Uterus (tissue), 4 donors: ENCODE results near the gene CKS1B. TPM values are rescaled to one million over a fixed set of nuclear protein-coding genes. Genes with fewer than 3 reads are reported as not detected.

Experiments used
- DNase-seq, 2 donors: peaks; one replicate each; pipeline ENCODE4 v3.0.0-alpha.2; 2019 to 2020
- H3K27ac ChIP-seq, 2 donors: fragments of 200-600 bp; sonication (generic); 1 replicate in 1 of 2; 2 replicates in 1 of 2; pipeline ENCODE4 v1.5.1; 2016 to 2018
- H3K27me3 ChIP-seq, 2 donors: fragments of 200-600 bp; sonication (generic); one replicate each; pipeline ENCODE4 v1.5.1; 2018 to 2019; ENCODE audit warnings: control low read depth in 1 of 2
- H3K36me3 ChIP-seq, 2 donors: fragments of 200-600 bp; sonication (generic); one replicate each; pipeline ENCODE4 v1.5.1; 2019; ENCODE audit warnings: control low read depth in 1 of 2
- H3K4me1 ChIP-seq, 2 donors: fragments of 200-600 bp; sonication (generic); one replicate each; pipeline ENCODE4 v1.5.1; 2018 to 2019; ENCODE audit warnings: control low read depth in 1 of 2
- H3K4me3 ChIP-seq, 2 donors: fragments of 200-600 bp; sonication (generic); 1 replicate in 1 of 2; 2 replicates in 1 of 2; pipeline ENCODE4 v1.5.1; 2018 to 2019; ENCODE audit warnings: mild to moderate bottlenecking in 1 of 2
- H3K9me3 ChIP-seq, 2 donors: fragments of 200-600 bp; sonication (generic); one replicate each; pipeline ENCODE4 v1.5.1; 2019; ENCODE audit warnings: control low read depth in 1 of 2
- CTCF ChIP-seq, 4 experiments: fragments of 200-600 bp in 2 of 4; fragments of 450-650 bp in 2 of 4; sonication (generic) in 2 of 4; IDR thresholded peaks; one replicate each; pipeline ENCODE4 v1.5.1; 2016 to 2019; ENCODE audit warnings: antibody characterized with exemption in 4 of 4, mild to moderate bottlenecking in 2 of 4, moderate library complexity in 1 of 4
- POLR2A ChIP-seq, 2 donors: fragments of 450-650 bp; IDR thresholded peaks; one replicate each; pipeline ENCODE4 v1.6.1; 2016; ENCODE audit warnings: antibody characterized with exemption in 2 of 2, mild to moderate bottlenecking in 1 of 2, moderate library complexity in 1 of 2
- intact Hi-C: fragments of 100-400 bp; cut with DNase I; formaldehyde crosslinking; loops from one replicate; pipeline ENCODE4 v1.15.1; 2023; ENCODE audit warnings: low total_unique reads
- total RNA-seq, 4 donors: library from RNA; depleted of rRNA in 3 of 4; stranded (reverse); fragments of >200 nt in 3 of 4; gene quantifications; one replicate each; pipeline versions ENCODE4 v1.1.0 to v1.2.4, GENCODE V29; 2014 to 2023
- donor health status: DM: yes; HTN: yes; CAD: no.

Gene CKS1B
- total RNA-seq, 4 donors from 2014 or later: 14.1 to 52.7 (median 22.8) TPM

- intact Hi-C loops: loop anchor here (5.0 kb wide), 1 partner anchor 51 kb away; the partner anchor contains the start of gene PYGO2
- Histone ChIP-seq H3K4me1 (peaks cover 0 to 19% of the 10 kb centered on the region in 2 donors), H3K4me3 (no peak overlapping the region), H3K9me3 (no peaks in the 10 kb centered on the region), H3K36me3 (no peaks in the 10 kb centered on the region), H3K27ac (no peak overlapping the region), H3K27me3 (no peaks in the 10 kb centered on the region)
- no peak for TF ChIP-seq CTCF (IDR thresholded peaks at IDR 0.05)
- TF ChIP-seq POLR2A (IDR thresholded peaks at IDR 0.05): no peak
- no peak for DNase-seq
Observed at GRCh38 chr1:155013632-155014031, 39.2 kb downstream of the CKS1B start.

GRCh38 chr1:155014709-155015508 is 40.4 kb downstream of the CKS1B start:
- Histone ChIP-seq H3K36me3 (no peaks in the 10 kb centered on the region), H3K27ac (no peak overlapping the region), H3K4me1 (peaks cover 0 to 19% of the 10 kb centered on the region in 2 donors), H3K27me3 (no peaks in the 10 kb centered on the region), H3K9me3 (no peaks in the 10 kb centered on the region), H3K4me3 (no peak overlapping the region)
- intact Hi-C loops: loop anchor here (5.0 kb wide), 1 partner anchor 53 kb away; the partner anchor contains the start of gene PYGO2
- TF ChIP-seq POLR2A (IDR thresholded peaks at IDR 0.05) (no peak), CTCF (IDR thresholded peaks at IDR 0.05) (no peak)
- DNase-seq: no peak

GRCh38 chr1:155015527-155016230 is 41.2 kb downstream of the CKS1B start:
- peaks cover 0 to 19% of the 10 kb centered on the region in 2 donors for H3K4me1 ChIP-seq
- H3K36me3 ChIP-seq: no peaks in the 10 kb centered on the region
- peak overlapping the region in 1 of 2 donors; percentile 94 for H3K27ac ChIP-seq
- no peak for DNase-seq
- no peak for TF ChIP-seq CTCF (IDR thresholded peaks at IDR 0.05)
- TF ChIP-seq POLR2A (IDR thresholded peaks at IDR 0.05): no peak
- H3K9me3 ChIP-seq: no peaks in the 10 kb centered on the region
- H3K4me3 ChIP-seq: no peak overlapping the region
- intact Hi-C loops: no loop called here
- no peaks in the 10 kb centered on the region for H3K27me3 ChIP-seq

GRCh38 chr1:155016231-155016831 is 41.9 kb downstream of the CKS1B start:
- TF ChIP-seq CTCF (IDR thresholded peaks at IDR 0.05): no peak
- H3K4me1 ChIP-seq: peaks cover 0 to 19% of the 10 kb centered on the region in 2 donors
- H3K27ac ChIP-seq: peak overlapping the region; percentile 89 to 94
- H3K27me3 ChIP-seq: no peaks in the 10 kb centered on the region
- no peak overlapping the region for H3K4me3 ChIP-seq
- DNase-seq: no peak
- H3K9me3 ChIP-seq: no peaks in the 10 kb centered on the region
- intact Hi-C loops: no loop called here
- no peaks in the 10 kb centered on the region for H3K36me3 ChIP-seq
